ENCODE results near the gene SNAP47. TPM values are rescaled to one million over a fixed set of nuclear protein-coding genes. Genes with fewer than 3 reads are reported as not detected.

Gene SNAP47
- total and polyA plus RNA-seq, 3 experiments from 2014 or later = 27.0 to 47.4 (median 28.4) TPM

GRCh38 chr1:227768125-227768439 is 32.8 kb downstream of the SNAP47 start:
- Histone ChIP-seq H3K27ac (ENCODE audit: low read depth, low read length) (no peak overlapping the region), H3K4me3 (ENCODE audit: low read length) (no peak overlapping the region), H3K9me3 (ENCODE audit: low read length) (no peaks in the 10 kb centered on the region), H3K36me3 (ENCODE audit: insufficient read depth, low read length) (no peaks in the 10 kb centered on the region), H3K4me1 (ENCODE audit: insufficient read depth, low read length) (peaks cover 59% of the 10 kb centered on the region), H3K27me3 (ENCODE audit: insufficient read depth, low read length, poor library complexity, severe bottlenecking) (no peaks in the 10 kb centered on the region)
- peak overlapping the region in 1 of 8 donors; percentile 79 for H3K27ac Mint-ChIP-seq
- no peak for DNase-seq
- H3K9me3 Mint-ChIP-seq = no peaks in the 10 kb centered on the region
- H3K36me3 Mint-ChIP-seq = peaks cover 0 to 22% (median 5%) of the 10 kb centered on the region in 3 donors
- POLR2A ChIA-PET = no interaction called here
- peak overlapping the region in 2 of 7 donors; percentile 3 to 74 for H3K4me3 Mint-ChIP-seq
- no peaks in the 10 kb centered on the region for H3K27me3 Mint-ChIP-seq
- CTCF ChIA-PET = no interaction called here
- peaks cover 64 to 88% (median 72%) of the 10 kb centered on the region in 3 donors for H3K4me1 Mint-ChIP-seq

GRCh38 chr1:227768640-227769039 is 33.4 kb downstream of the SNAP47 start:
- Histone ChIP-seq H3K4me1 (ENCODE audit: insufficient read depth, low read length) (peaks cover 59% of the 10 kb centered on the region), H3K27ac (ENCODE audit: low read depth, low read length) (no peak overlapping the region), H3K27me3 (ENCODE audit: insufficient read depth, low read length, poor library complexity, severe bottlenecking) (no peaks in the 10 kb centered on the region), H3K36me3 (ENCODE audit: insufficient read depth, low read length) (no peaks in the 10 kb centered on the region), H3K4me3 (ENCODE audit: low read length) (no peak overlapping the region), H3K9me3 (ENCODE audit: low read length) (no peaks in the 10 kb centered on the region)
- Mint-ChIP-seq H3K4me1 (peaks cover 64 to 88% (median 73%) of the 10 kb centered on the region in 3 donors), H3K27me3 (no peaks in the 10 kb centered on the region), H3K36me3 (peaks cover 0 to 22% (median 5%) of the 10 kb centered on the region in 3 donors), H3K9me3 (no peaks in the 10 kb centered on the region), H3K27ac (peak overlapping the region in 4 of 8 donors; percentile 13 to 79 (median 43)), H3K4me3 (peak overlapping the region in 2 of 7 donors; percentile 36 to 40)
- POLR2A ChIA-PET = no interaction called here
- DNase-seq = no peak
- CTCF ChIA-PET = no interaction called here

GRCh38 chr1:227769047-227769935 is 34.1 kb downstream of the SNAP47 start:
- Histone ChIP-seq H3K9me3 (ENCODE audit: low read length) (no peaks in the 10 kb centered on the region), H3K27me3 (ENCODE audit: insufficient read depth, low read length, poor library complexity, severe bottlenecking) (no peaks in the 10 kb centered on the region), H3K4me3 (ENCODE audit: low read length) (no peak overlapping the region), H3K4me1 (ENCODE audit: insufficient read depth, low read length) (peaks cover 59% of the 10 kb centered on the region), H3K36me3 (ENCODE audit: insufficient read depth, low read length) (no peaks in the 10 kb centered on the region), H3K27ac (ENCODE audit: low read depth, low read length) (no peak overlapping the region)
- H3K36me3 Mint-ChIP-seq = peaks cover 0 to 23% (median 7%) of the 10 kb centered on the region in 3 donors
- no peak for DNase-seq
- H3K27me3 Mint-ChIP-seq = no peaks in the 10 kb centered on the region
- H3K27ac Mint-ChIP-seq = peak overlapping the region in 3 of 8 donors; percentile 8 to 79 (median 58)
- H3K4me1 Mint-ChIP-seq = peaks cover 64 to 88% (median 73%) of the 10 kb centered on the region in 3 donors
- H3K9me3 Mint-ChIP-seq = no peaks in the 10 kb centered on the region
- ChIA-PET CTCF (no interaction called here), POLR2A (no interaction called here)
- peak overlapping the region in 1 of 7 donors; percentile 40 for H3K4me3 Mint-ChIP-seq

GRCh38 chr1:227769936-227770494 is 34.8 kb downstream of the SNAP47 start:
- Mint-ChIP-seq H3K27ac (no peak overlapping the region), H3K9me3 (no peaks in the 10 kb centered on the region), H3K36me3 (peaks cover 0 to 24% (median 7%) of the 10 kb centered on the region in 3 donors), H3K27me3 (no peaks in the 10 kb centered on the region), H3K4me1 (peaks cover 61 to 88% (median 72%) of the 10 kb centered on the region in 3 donors), H3K4me3 (no peak overlapping the region)
- H3K27ac ChIP-seq (ENCODE audit: low read depth, low read length) = no peak overlapping the region
- H3K4me3 ChIP-seq (ENCODE audit: low read length) = no peak overlapping the region
- H3K9me3 ChIP-seq (ENCODE audit: low read length) = no peaks in the 10 kb centered on the region
- no peak for DNase-seq
- ChIA-PET POLR2A (no interaction called here), CTCF (no interaction called here)
- no peaks in the 10 kb centered on the region for H3K27me3 ChIP-seq (ENCODE audit: insufficient read depth, low read length, poor library complexity, severe bottlenecking)
- peaks cover 59% of the 10 kb centered on the region for H3K4me1 ChIP-seq (ENCODE audit: insufficient read depth, low read length)
- no peaks in the 10 kb centered on the region for H3K36me3 ChIP-seq (ENCODE audit: insufficient read depth, low read length)

- CTCF ChIA-PET = interaction anchor here (0.6 kb wide), 1 partner anchor 229 kb away, joined by 4 read pairs; no protein-coding TSS in a partner anchor
Observed at GRCh38 chr1:227770812-227771211, 35.6 kb downstream of the SNAP47 start.

GRCh38 chr1:227771326-227771725 is 36.1 kb downstream of the SNAP47 start:
- no peaks in the 10 kb centered on the region for H3K9me3 ChIP-seq (ENCODE audit: low read length)
- no peak overlapping the region for H3K27ac ChIP-seq (ENCODE audit: low read depth, low read length)
- H3K4me3 ChIP-seq (ENCODE audit: low read length) = no peak overlapping the region
- peaks cover 6% of the 10 kb centered on the region for H3K36me3 ChIP-seq (ENCODE audit: insufficient read depth, low read length)
- peaks cover 47% of the 10 kb centered on the region for H3K4me1 ChIP-seq (ENCODE audit: insufficient read depth, low read length)
- Mint-ChIP-seq H3K27me3 (no peaks in the 10 kb centered on the region), H3K36me3 (peaks cover 0 to 29% (median 9%) of the 10 kb centered on the region in 3 donors), H3K27ac (peak overlapping the region in 1 of 8 donors; percentile 37), H3K4me3 (no peak overlapping the region), H3K4me1 (peaks cover 54 to 85% (median 59%) of the 10 kb centered on the region in 3 donors), H3K9me3 (no peaks in the 10 kb centered on the region)
- DNase-seq = no peak
- H3K27me3 ChIP-seq (ENCODE audit: insufficient read depth, low read length, poor library complexity, severe bottlenecking) = no peaks in the 10 kb centered on the region
- ChIA-PET CTCF (no interaction called here), POLR2A (no interaction called here)

More at GRCh38 chr1:227770812-227771211, 35.6 kb downstream of the SNAP47 start:
- no peaks in the 10 kb centered on the region for H3K9me3 Mint-ChIP-seq
- no peak overlapping the region for H3K4me3 Mint-ChIP-seq
- H3K27ac Mint-ChIP-seq = peak overlapping the region in 1 of 8 donors; percentile 37
- Histone ChIP-seq H3K4me1 (ENCODE audit: insufficient read depth, low read length) (peaks cover 52% of the 10 kb centered on the region), H3K36me3 (ENCODE audit: insufficient read depth, low read length) (peaks cover 1% of the 10 kb centered on the region), H3K4me3 (ENCODE audit: low read length) (no peak overlapping the region), H3K27me3 (ENCODE audit: insufficient read depth, low read length, poor library complexity, severe bottlenecking) (no peaks in the 10 kb centered on the region), H3K27ac (ENCODE audit: low read depth, low read length) (no peak overlapping the region), H3K9me3 (ENCODE audit: low read length) (no peaks in the 10 kb centered on the region)
- POLR2A ChIA-PET = no interaction called here
- H3K36me3 Mint-ChIP-seq = peaks cover 0 to 24% (median 7%) of the 10 kb centered on the region in 3 donors
- H3K4me1 Mint-ChIP-seq = peaks cover 57 to 85% (median 64%) of the 10 kb centered on the region in 3 donors
- H3K27me3 Mint-ChIP-seq = no peaks in the 10 kb centered on the region
- no peak for DNase-seq

GRCh38 chr1:227771771-227772170 is 36.5 kb downstream of the SNAP47 start:
- Mint-ChIP-seq H3K4me1 (peaks cover 51 to 84% (median 55%) of the 10 kb centered on the region in 3 donors), H3K9me3 (no peaks in the 10 kb centered on the region), H3K4me3 (peak overlapping the region in 1 of 7 donors; percentile 19), H3K36me3 (peaks cover 0 to 33% (median 9%) of the 10 kb centered on the region in 3 donors), H3K27me3 (no peaks in the 10 kb centered on the region), H3K27ac (peak overlapping the region in 1 of 8 donors; percentile 51)
- no peak for DNase-seq
- peaks cover 10% of the 10 kb centered on the region for H3K36me3 ChIP-seq (ENCODE audit: insufficient read depth, low read length)
- H3K27me3 ChIP-seq (ENCODE audit: insufficient read depth, low read length, poor library complexity, severe bottlenecking) = no peaks in the 10 kb centered on the region
- ChIA-PET POLR2A (no interaction called here), CTCF (interaction anchor here (1.0 kb wide), 2 partner anchors 16 to 182 kb away, joined by 3 to 4 read pairs; no protein-coding TSS in a partner anchor)
- H3K4me3 ChIP-seq (ENCODE audit: low read length) = no peak overlapping the region
- no peaks in the 10 kb centered on the region for H3K9me3 ChIP-seq (ENCODE audit: low read length)
- H3K27ac ChIP-seq (ENCODE audit: low read depth, low read length) = no peak overlapping the region
- peaks cover 42% of the 10 kb centered on the region for H3K4me1 ChIP-seq (ENCODE audit: insufficient read depth, low read length)

GRCh38 chr1:227773558-227773957 is 38.3 kb downstream of the SNAP47 start:
- Histone ChIP-seq H3K9me3 (ENCODE audit: low read length) (no peaks in the 10 kb centered on the region), H3K27ac (ENCODE audit: low read depth, low read length) (no peak overlapping the region), H3K27me3 (ENCODE audit: insufficient read depth, low read length, poor library complexity, severe bottlenecking) (no peaks in the 10 kb centered on the region), H3K4me3 (ENCODE audit: low read length) (no peak overlapping the region), H3K4me1 (ENCODE audit: insufficient read depth, low read length) (peaks cover 29% of the 10 kb centered on the region), H3K36me3 (ENCODE audit: insufficient read depth, low read length) (peaks cover 10% of the 10 kb centered on the region)
- peak overlapping the region in 3 of 7 donors; percentile 68 to 83 (median 77) for H3K4me3 Mint-ChIP-seq
- peak overlapping the region; percentile 38 to 99 (median 92) for H3K27ac Mint-ChIP-seq
- DNase-seq = no peak
- peaks cover 0 to 28% (median 9%) of the 10 kb centered on the region in 3 donors for H3K36me3 Mint-ChIP-seq
- H3K27me3 Mint-ChIP-seq = no peaks in the 10 kb centered on the region
- POLR2A ChIA-PET = interaction anchor here (0.5 to 2.4 kb wide), 6 partner anchors 8 to 1964 kb away, joined by 3 to 15 read pairs (median 4); no protein-coding TSS in a partner anchor
- H3K9me3 Mint-ChIP-seq = no peaks in the 10 kb centered on the region
- CTCF ChIA-PET = interaction anchor here (1.2 to 3.8 kb wide), 3 partner anchors 10 to 174 kb away, joined by 3 to 51 read pairs (median 13); no protein-coding TSS in a partner anchor
- H3K4me1 Mint-ChIP-seq = peaks cover 37 to 66% (median 38%) of the 10 kb centered on the region in 3 donors

Data from CD8-positive, alpha-beta memory T cell (primary cell).